A673 (cell line): ENCODE results near the gene SPPL2B.

Source experiments
- CTCF ChIP-seq: fragments of 300-800, 200-600 bp; sonication (generic); conservative IDR thresholded peaks from 2 replicates; pipeline ENCODE4 v1.5.1; 2017; ENCODE audit warnings: low read depth, mild to moderate bottlenecking, antibody characterized with exemption, low read length, moderate library complexity, mixed read lengths
- EZH2 ChIP-seq: fragments of 200-600 bp; sonication (generic); IDR thresholded peaks from 2 replicates; pipeline ENCODE4 v1.6.1; 2017; ENCODE audit warnings: borderline replicate concordance, low read depth, mild to moderate bottlenecking, mixed read lengths, antibody characterized with exemption, low read length; ENCODE audit not compliant: poor library complexity, severe bottlenecking

- TF ChIP-seq CTCF (no peak), EZH2 (no peak)
Measured at GRCh38 chr19:2282062-2282861, 46.2 kb upstream of the SPPL2B start, which contains the start of gene PEAK3.
